Measurements from ENCODE around the gene MLANA.

The MLANA gene

GRCh38 chr9:5949103-5949699 lies 58.5 kb downstream of the MLANA start:
- H3K9me3 ChIP-seq (ENCODE audit: control insufficient read depth in 2 of 2, low read length in 2 of 2), result no peaks in the 10 kb centered on the region
- no peak overlapping the region for H3K4me3 ChIP-seq (ENCODE audit: low read length in 2 of 2)
- H3K27ac ChIP-seq (ENCODE audit: low read depth in 2 of 2, low read length in 2 of 2), result no peak overlapping the region
- no peaks in the 10 kb centered on the region for H3K36me3 ChIP-seq (ENCODE audit: control insufficient read depth in 2 of 2, insufficient read depth in 2 of 2, low read length in 2 of 2)
- no peak overlapping the region for H3K9ac ChIP-seq (ENCODE audit: low read depth in 1 of 2, low read length in 2 of 2)
- peaks cover 0 to 2% of the 10 kb centered on the region in 2 donors for H3K4me1 ChIP-seq (ENCODE audit: control insufficient read depth in 2 of 2, insufficient read depth in 2 of 2, low read length in 2 of 2)
- H3K27me3 ChIP-seq (ENCODE audit: control insufficient read depth in 2 of 2, insufficient read depth in 2 of 2, low read length in 2 of 2), result no peaks in the 10 kb centered on the region

GRCh38 chr9:5950261-5950660 lies 59.6 kb downstream of the MLANA start:
- Histone ChIP-seq H3K27ac (ENCODE audit: low read depth in 2 of 2, low read length in 2 of 2) (no peak overlapping the region), H3K36me3 (ENCODE audit: control insufficient read depth in 2 of 2, insufficient read depth in 2 of 2, low read length in 2 of 2) (no peaks in the 10 kb centered on the region), H3K9me3 (ENCODE audit: control insufficient read depth in 2 of 2, low read length in 2 of 2) (no peaks in the 10 kb centered on the region), H3K9ac (ENCODE audit: low read depth in 1 of 2, low read length in 2 of 2) (no peak overlapping the region), H3K4me3 (ENCODE audit: low read length in 2 of 2) (no peak overlapping the region), H3K4me1 (ENCODE audit: control insufficient read depth in 2 of 2, insufficient read depth in 2 of 2, low read length in 2 of 2) (peaks cover 0 to 3% of the 10 kb centered on the region in 2 donors), H3K27me3 (ENCODE audit: control insufficient read depth in 2 of 2, insufficient read depth in 2 of 2, low read length in 2 of 2) (no peaks in the 10 kb centered on the region)

GRCh38 chr9:5951686-5952211 lies 61.1 kb downstream of the MLANA start:
- H3K4me3 ChIP-seq (ENCODE audit: low read length in 2 of 2), result no peak overlapping the region
- no peaks in the 10 kb centered on the region for H3K9me3 ChIP-seq (ENCODE audit: control insufficient read depth in 2 of 2, low read length in 2 of 2)
- H3K9ac ChIP-seq (ENCODE audit: low read depth in 1 of 2, low read length in 2 of 2), result no peak overlapping the region
- H3K36me3 ChIP-seq (ENCODE audit: control insufficient read depth in 2 of 2, insufficient read depth in 2 of 2, low read length in 2 of 2), result no peaks in the 10 kb centered on the region
- no peak overlapping the region for H3K27ac ChIP-seq (ENCODE audit: low read depth in 2 of 2, low read length in 2 of 2)
- no peaks in the 10 kb centered on the region for H3K27me3 ChIP-seq (ENCODE audit: control insufficient read depth in 2 of 2, insufficient read depth in 2 of 2, low read length in 2 of 2)
- H3K4me1 ChIP-seq (ENCODE audit: control insufficient read depth in 2 of 2, insufficient read depth in 2 of 2, low read length in 2 of 2), result peaks cover 0 to 3% of the 10 kb centered on the region in 2 donors

GRCh38 chr9:5953743-5954707 lies 63.3 kb downstream of the MLANA start:
- H3K9ac ChIP-seq (ENCODE audit: low read depth in 1 of 2, low read length in 2 of 2), result no peak overlapping the region
- H3K9me3 ChIP-seq (ENCODE audit: control insufficient read depth in 2 of 2, low read length in 2 of 2), result no peaks in the 10 kb centered on the region
- H3K27ac ChIP-seq (ENCODE audit: low read depth in 2 of 2, low read length in 2 of 2), result no peak overlapping the region

GRCh38 chr9:5957166-5957565 lies 66.5 kb downstream of the MLANA start:
- Histone ChIP-seq H3K9ac (ENCODE audit: low read depth in 1 of 2, low read length in 2 of 2) (no peak overlapping the region), H3K27ac (ENCODE audit: low read depth in 2 of 2, low read length in 2 of 2) (no peak overlapping the region), H3K4me3 (ENCODE audit: low read length in 2 of 2) (no peak overlapping the region), H3K4me1 (ENCODE audit: control insufficient read depth in 2 of 2, insufficient read depth in 2 of 2, low read length in 2 of 2) (peaks cover 0 to 3% of the 10 kb centered on the region in 2 donors), H3K27me3 (ENCODE audit: control insufficient read depth in 2 of 2, insufficient read depth in 2 of 2, low read length in 2 of 2) (no peaks in the 10 kb centered on the region), H3K36me3 (ENCODE audit: control insufficient read depth in 2 of 2, insufficient read depth in 2 of 2, low read length in 2 of 2) (peaks cover 2 to 6% of the 10 kb centered on the region in 2 donors), H3K9me3 (ENCODE audit: control insufficient read depth in 2 of 2, low read length in 2 of 2) (no peaks in the 10 kb centered on the region)

More at GRCh38 chr9:5953743-5954707, 63.3 kb downstream of the MLANA start:
- no peaks in the 10 kb centered on the region for H3K27me3 ChIP-seq (ENCODE audit: control insufficient read depth in 2 of 2, insufficient read depth in 2 of 2, low read length in 2 of 2)
- H3K4me1 ChIP-seq (ENCODE audit: control insufficient read depth in 2 of 2, insufficient read depth in 2 of 2, low read length in 2 of 2), result peaks cover 0 to 3% of the 10 kb centered on the region in 2 donors
- peaks cover 2 to 6% of the 10 kb centered on the region in 2 donors for H3K36me3 ChIP-seq (ENCODE audit: control insufficient read depth in 2 of 2, insufficient read depth in 2 of 2, low read length in 2 of 2)
- H3K4me3 ChIP-seq (ENCODE audit: low read length in 2 of 2), result no peak overlapping the region

GRCh38 chr9:5958273-5958672 lies 67.6 kb downstream of the MLANA start:
- Histone ChIP-seq H3K4me1 (ENCODE audit: control insufficient read depth in 2 of 2, insufficient read depth in 2 of 2, low read length in 2 of 2) (peaks cover 0 to 3% of the 10 kb centered on the region in 2 donors), H3K9ac (ENCODE audit: low read depth in 1 of 2, low read length in 2 of 2) (no peak overlapping the region), H3K27ac (ENCODE audit: low read depth in 2 of 2, low read length in 2 of 2) (no peak overlapping the region), H3K4me3 (ENCODE audit: low read length in 2 of 2) (no peak overlapping the region), H3K27me3 (ENCODE audit: control insufficient read depth in 2 of 2, insufficient read depth in 2 of 2, low read length in 2 of 2) (no peaks in the 10 kb centered on the region), H3K36me3 (ENCODE audit: control insufficient read depth in 2 of 2, insufficient read depth in 2 of 2, low read length in 2 of 2) (peaks cover 2 to 6% of the 10 kb centered on the region in 2 donors), H3K9me3 (ENCODE audit: control insufficient read depth in 2 of 2, low read length in 2 of 2) (no peaks in the 10 kb centered on the region)
